HG02884 (cell line): ENCODE results near the gene CREM.

Experiments
- ATAC-seq: cut with Tn5 transposase; IDR thresholded peaks from one replicate; pipeline ENCODE4 v1.9.1; 2021; ENCODE audit warnings: mild to moderate bottlenecking, moderate library complexity; ENCODE audit not compliant: unreplicated experiment

CREM gene

DNA sequence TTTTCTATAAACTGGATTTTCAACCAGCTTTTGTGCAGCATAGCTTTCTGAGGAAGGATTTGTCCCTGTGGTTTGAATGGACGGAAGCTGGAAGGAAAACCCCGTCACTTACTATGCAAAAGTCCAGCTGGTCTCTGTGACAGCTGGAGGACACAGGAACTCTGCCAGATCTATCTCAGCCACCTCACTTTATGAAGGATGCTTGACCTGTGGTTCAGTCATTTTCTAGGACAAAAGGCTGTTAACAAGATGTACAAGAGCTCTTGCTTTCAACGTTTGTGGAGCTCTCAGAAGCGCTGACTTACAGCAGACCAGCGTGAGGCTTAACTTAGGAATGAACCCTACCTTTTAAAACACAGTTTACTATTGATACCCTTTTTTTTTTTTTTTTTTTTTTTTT is 90.8 kb downstream of the CREM start:
- no peak for ATAC-seq

DNA sequence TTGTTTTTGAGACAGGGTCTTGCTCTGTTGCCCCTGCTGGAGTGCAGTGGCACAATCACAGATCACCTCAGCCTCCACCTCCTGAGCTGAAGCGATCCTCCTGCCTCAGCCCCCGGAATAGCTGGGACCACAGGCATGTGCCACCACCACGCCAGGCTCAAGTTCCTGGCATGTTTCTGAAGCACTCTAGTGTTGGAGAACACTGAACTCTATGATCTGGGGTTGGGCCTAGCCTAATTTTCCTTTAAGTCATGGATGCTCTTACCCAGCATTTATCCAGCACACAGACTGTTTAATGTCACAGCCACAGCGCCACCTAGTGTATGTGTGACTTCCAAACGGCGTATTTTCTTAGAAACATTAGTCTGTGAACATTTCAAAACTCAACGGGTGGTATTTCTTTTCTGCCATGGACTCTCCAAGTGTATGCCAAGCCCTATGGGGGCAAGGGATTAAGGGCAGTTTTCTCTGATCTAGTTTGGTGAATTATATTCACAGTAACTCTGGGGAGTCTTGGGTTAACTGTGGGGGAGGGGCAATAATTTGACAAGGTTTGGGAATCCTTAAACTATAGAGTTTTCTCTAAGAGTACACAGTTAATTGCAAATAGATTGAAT is 91.8 kb downstream of the CREM start:
- peak; percentile 53 for ATAC-seq

DNA sequence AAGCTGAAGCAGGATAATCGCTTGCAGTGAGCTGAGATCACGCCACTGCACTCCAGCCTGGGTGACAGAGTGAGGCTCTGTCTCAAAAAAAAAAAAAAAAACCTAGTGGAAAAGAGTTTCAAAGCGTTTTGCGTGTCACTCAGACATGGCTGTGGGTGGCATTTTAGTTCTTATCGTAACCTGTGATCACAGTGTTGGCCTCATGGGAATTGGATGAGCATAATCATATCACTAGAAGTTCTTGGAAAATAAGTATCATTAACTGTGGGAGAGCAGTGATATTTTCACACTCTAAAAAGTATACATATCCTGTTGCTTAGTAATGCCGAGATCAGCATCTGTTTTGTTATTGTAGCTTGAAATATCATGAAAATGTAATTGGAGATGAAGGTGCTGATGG is 92.6 kb downstream of the CREM start:
- no peak for ATAC-seq

GRCh38 chr10:35219891-35220890 is 93.5 kb downstream of the CREM start:
- no peak for ATAC-seq

DNA sequence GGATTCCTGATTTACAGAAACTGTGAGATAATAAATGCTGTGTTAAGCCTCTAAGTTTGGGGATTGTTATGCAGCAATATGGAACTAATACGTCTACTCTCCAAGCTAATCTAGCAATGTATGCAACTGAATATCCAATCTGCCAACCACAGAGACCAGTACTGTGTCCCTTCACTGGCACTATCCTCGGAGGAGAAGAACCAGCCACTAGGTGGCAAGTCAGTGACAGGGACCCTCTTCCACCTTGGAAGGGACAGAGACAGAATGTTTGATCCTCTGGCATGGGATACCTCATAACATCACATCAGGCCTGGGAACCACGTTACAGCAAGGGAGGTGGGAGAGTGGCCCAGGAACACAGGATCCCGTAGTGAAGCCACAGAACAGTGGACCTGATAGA is 96.4 kb downstream of the CREM start:
- no peak for ATAC-seq

DNA sequence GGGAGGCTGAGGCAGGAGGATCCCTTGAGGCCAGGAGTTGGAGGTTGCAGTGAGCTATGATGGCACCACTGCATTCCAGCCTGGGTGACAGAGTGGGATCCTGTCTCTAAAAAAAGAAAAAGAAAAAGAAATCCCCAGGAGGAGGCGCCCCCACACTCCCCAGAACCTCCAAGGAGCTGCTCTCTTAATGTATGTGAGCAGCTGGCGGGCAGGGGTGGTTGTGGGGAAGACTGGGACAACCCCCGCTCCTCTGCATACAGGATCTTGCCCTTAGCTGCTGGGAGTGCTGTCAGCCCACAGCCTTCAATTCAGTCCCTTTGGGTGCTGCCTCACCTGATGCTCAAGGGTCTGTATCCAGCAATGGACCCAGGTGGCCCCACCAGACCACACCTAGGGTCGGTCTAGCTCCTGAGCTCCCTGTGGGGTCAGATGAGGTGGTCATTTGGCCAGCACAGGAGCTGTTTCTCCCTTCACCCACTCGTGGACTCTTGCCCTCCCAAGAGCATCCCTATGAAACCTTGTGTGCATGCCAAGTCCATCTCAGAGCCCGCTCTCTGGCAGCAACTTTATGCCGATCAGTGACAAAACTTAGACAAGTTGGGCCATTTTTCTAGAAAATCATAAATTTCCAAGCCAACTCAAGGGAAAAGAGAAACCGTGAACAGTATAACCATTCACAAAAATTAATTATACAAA is 97.5 kb downstream of the CREM start:
- no peak for ATAC-seq

DNA sequence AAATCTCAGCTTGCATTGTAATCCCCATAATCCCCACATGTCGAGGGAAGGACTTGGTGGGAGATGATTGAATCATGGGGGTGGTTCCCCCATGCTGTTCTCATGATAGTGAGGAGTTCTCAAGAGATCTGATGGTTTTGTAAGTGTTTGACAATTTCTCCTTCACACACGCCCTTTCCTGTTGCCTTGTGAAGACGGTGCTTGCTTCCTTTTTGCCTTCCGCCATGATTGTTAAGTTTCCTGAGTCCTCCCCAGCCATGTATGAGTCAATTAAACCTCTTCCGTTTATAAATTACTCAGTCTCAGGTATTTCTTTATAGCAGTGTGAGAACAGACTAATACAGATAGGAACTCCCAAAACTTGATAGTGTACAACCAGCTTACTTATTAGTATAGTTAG is 98.6 kb downstream of the CREM start:
- no peak for ATAC-seq

DNA sequence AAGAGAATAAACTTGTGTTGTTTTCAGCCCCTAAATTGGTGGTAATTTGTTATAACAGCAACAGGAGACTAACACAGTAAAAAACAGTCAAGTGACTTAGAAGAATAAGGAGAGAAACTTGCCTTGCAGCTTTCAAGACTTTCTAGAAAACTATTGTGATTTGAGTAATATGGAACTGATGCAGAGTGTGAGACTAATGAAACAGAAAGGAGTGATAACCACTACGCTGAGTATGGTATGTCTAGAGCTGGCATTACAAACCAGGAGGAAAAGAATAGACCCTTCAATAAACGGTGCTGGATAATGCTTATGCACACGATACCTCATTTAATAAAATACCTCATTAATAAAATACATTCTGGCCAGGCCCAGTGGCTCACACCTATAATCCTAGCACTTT is 99.9 kb downstream of the CREM start:
- no peak for ATAC-seq

DNA sequence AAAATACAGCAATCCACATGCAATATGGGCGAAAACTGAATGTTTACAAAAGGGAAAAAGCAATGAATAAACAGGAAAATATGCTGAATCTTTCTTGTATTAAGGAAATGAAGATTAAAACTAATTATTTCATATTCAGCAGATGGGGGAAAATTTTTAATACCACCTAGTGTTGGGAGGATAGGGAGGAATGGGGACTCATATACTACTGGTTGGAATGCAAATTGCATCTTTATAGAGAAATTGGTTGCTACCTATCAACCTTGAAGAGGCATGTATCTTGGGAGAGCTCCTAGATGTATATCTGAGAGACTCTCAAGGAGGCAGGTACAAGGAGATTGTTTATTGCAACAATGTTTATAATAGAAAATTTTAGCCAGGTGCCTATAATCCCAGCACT is 101.4 kb downstream of the CREM start:
- no peak for ATAC-seq

DNA sequence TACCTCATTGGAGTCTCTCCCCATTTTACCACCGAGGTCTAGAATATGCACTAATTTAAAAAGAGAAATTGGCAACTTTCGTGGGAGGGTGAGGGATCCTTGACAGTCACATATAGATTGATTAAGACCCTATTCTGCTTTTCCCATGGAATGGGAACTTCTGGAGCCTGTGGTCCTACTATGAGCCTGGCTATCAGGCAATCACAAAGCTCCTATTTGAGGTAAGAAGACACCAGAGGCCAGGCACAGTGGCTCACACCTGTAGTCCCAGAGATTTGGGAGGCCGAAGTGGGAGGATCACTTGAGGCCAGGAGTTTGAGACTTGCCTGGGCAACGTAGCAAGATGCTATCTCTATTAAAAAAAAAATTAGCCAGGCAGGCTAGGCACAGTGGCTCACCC is 105.0 kb downstream of the CREM start:
- ATAC-seq: no peak

DNA sequence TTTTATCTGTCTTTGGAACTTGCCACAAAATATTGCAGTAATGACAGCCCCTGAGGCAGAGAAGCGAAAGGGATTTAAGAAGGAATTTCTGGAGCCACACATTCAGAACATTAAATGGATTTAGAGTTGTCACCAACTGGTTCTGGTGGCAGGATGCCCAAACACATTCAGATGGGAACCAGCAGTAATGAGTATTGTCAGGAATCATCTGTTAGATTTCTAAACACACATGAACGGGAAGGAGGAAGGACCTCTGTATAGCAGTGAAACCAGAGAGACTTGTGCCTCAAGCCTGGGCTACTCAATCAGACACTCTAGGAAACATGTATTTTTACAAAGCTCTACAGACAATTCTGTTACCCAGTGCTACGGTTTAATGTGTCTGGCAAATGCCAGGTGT is 105.9 kb downstream of the CREM start:
- no peak for ATAC-seq

DNA sequence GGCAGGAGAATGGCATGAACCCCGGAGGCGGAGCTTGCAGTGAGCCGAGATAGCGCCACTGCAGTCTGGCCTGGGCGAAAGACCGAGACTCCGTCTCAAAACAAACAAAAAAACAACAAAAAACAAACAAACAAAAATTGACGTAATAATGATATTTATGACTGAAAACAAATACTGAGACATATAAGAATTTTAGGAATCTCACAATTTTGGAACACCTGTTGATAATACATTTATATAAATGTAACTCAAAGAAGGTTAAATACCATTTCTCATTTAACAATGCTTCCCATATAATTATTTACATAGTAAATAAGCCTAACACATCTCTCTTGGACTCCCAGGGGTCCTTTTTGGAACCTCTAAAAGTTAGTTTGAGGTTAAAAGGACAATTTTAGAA is 107.4 kb downstream of the CREM start:
- no peak for ATAC-seq

- no peak for ATAC-seq
Observed at GRCh38 chr10:35236739-35237138, 110.1 kb downstream of the CREM start.

DNA sequence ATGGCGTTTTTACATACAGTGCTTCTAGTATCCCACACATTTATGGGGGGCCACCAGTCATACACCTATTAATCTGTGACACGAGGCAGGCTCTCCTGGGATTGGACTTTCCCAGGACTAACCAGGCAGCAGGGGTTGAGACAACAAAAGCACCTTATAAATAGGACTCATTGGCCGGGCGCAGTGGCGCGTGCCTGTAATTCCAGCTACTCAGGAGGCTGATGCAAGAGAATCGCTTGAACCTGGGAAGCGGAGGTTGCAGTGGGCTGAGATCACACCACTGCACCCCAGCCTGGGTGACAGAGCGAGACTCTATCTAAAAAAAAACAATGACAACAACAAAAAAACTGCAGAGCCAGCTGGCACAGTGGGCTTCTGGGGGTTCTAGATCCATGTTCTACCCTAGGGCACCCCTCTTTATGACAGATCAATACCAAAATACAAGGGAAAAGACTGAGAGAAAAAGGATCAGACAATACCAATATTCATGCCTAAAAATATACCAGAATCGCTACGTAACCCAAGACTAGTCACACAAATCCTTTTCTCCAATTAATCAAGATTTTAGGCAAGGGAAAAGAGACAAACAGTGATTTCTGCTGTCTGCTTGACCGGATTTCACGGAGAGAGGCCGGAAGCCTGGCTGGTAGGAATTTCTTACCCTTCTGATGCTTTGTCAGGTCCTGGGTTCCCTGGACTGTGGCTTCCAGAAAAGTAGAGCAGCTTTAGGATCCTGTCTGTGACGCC is 111.3 kb downstream of the CREM start:
- no peak for ATAC-seq

DNA sequence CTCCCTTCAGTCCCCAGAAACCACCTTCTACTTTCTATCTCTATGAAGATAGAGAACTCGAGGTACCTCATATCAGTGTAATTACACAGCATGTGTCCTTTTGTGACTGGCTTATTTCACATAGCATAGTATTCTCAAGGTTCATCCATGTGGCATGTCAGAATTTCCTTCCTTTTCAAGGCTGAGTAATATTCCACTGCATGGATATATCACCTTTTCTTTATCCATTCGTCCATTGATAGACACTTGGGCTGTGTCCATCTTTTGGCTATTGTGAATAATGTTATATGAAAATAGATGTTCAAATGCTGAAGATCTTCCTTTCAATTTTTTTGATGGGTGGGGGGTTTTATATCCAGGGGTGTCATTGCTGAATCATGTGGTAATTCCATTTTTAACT is 117.9 kb downstream of the CREM start:
- ATAC-seq: no peak

GRCh38 chr10:35246770-35247343 is 120.2 kb downstream of the CREM start:
- ATAC-seq: no peak

- no peak for ATAC-seq
Observed at GRCh38 chr10:35251373-35252100, 124.9 kb downstream of the CREM start.

DNA sequence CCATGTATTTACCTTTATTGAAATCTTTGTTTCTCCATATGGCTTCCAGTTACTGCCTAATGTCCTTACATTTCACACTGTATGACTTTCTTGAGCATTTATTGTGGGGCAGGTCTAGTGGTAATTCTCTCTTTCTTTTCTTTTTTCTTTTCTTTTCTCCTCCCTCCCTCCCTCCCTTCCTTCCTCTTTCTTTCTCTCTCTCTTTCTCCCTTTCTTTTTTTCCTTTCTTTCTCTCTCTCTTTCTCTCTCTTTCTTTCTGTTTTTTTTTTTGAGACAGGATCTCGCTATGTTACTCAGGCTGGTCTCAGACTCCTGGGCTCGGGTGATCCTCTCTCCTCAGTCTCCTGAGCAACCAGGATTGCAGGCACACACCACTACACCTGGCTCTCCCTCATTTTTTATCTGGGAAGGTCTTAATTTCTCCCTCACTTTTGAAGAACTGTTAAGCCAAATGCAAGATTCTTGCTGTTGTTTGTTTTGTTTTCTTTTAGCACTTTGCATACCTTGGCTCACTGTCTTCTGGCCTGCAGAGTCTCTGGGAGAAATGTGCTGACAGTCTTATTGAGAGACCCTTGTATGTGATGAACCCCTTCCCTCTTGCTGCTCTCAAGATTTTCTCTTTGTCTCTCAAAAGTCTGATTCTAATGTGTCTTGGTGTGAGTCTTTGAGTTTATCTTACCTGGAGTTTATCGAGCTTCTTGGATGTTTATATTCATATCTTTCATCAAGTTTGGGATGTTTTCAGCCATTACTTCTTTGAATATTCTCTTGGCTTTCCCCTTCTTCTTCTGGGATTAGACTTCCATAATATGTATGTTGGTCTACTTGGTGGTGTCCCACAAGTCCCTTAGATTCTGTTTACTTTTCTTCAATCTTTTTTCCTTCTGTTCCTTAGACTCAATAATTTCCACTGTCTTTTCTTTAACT is 130.7 kb downstream of the CREM start:
- no peak for ATAC-seq
